ENCODE data around the gene RGS7. TPM values are rescaled to one million over a fixed set of nuclear protein-coding genes. Genes with fewer than 3 reads are reported as not detected.
"Not testable (repeated sequence)": the region's sequence is repeated elsewhere in the genome, so short reads cannot be mapped to it uniquely, and the experiment has no call there.

RGS7 gene
- total RNA-seq, 4 donors from 2014 or later, result not detected

DNA sequence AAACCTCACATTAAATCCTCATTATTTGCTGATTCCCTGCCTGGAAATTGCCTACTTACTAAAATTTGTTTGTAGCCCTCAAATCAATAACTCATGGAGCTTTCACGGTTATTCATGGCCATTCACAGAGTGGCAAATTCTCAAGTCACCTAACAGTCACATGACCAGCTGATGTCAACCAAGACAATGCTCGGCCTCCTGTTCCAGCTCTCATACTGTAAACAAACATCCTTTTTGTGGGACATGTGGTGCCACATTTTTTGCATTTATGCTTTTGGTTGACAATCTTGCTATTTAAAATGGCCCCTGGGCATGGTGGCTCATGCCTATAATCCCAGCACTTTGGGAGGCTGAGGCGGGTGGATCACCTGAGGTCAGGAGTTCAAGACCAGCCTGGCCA is 473.5 kb downstream of the RGS7 start:
- Histone ChIP-seq H3K27ac (no peak overlapping the region), H3K36me3 (no peaks in the 10 kb centered on the region), H3K4me3 (no peak overlapping the region), H3K9me3 (no peaks in the 10 kb centered on the region), H3K4me1 (no peaks in the 10 kb centered on the region), H3K27me3 (no peaks in the 10 kb centered on the region)
- ATAC-seq (no peak), DNase-seq (no peak)
- intact Hi-C loops (cut with DNase I; ENCODE audit: low total_unique reads), result no loop called here
- in situ Hi-C loops (cut with MboI; ENCODE audit: low sequenced_read_pairs in 4 of 4), result no loop called here
- TF ChIP-seq POLR2A (IDR thresholded peaks at IDR 0.05), result no peak
- TF ChIP-seq, protein P1, sequence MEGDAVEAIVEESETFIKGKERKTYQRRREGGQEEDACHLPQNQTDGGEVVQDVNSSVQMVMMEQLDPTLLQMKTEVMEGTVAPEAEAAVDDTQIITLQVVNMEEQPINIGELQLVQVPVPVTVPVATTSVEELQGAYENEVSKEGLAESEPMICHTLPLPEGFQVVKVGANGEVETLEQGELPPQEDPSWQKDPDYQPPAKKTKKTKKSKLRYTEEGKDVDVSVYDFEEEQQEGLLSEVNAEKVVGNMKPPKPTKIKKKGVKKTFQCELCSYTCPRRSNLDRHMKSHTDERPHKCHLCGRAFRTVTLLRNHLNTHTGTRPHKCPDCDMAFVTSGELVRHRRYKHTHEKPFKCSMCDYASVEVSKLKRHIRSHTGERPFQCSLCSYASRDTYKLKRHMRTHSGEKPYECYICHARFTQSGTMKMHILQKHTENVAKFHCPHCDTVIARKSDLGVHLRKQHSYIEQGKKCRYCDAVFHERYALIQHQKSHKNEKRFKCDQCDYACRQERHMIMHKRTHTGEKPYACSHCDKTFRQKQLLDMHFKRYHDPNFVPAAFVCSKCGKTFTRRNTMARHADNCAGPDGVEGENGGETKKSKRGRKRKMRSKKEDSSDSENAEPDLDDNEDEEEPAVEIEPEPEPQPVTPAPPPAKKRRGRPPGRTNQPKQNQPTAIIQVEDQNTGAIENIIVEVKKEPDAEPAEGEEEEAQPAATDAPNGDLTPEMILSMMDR (IDR thresholded peaks at IDR 0.05 in 4 of 5, conservative IDR thresholded peaks at IDR 0.05 in 1 of 5), result no peak

DNA sequence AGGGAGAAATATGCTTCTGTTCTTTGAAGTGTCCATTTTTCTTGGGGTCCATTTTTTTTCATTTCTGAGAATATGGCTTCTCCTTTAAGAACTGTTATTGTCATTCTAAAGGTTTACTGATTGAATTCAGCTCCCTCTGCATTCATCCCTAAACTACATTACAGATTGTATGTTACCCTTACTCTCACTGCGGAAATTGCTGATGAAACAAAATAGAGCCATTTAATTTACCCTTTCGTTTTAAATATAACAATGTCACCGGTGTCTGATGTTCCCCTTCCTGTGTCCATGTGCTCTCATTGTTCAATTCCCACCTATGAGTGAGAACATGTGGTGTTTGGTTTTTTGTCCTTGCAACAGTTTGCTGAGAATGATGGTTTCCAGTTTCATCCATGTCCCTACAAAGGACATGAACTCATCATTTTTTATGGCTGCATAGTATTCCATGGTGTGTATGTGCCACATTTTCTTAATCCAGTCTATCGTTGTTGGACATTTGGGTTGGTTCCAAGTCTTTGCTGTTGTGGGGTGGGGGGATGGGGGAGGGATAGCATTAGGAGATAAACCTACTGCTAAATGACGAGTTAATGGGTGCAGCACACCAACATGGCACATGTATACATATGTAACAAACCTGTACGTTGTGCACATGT is 474.2 kb downstream of the RGS7 start:
- H3K4me1 ChIP-seq; H3K36me3 ChIP-seq; ATAC-seq; DNase-seq; H3K9me3 ChIP-seq; H3K27me3 ChIP-seq; H3K4me3 ChIP-seq; intact Hi-C loops (cut with DNase I; ENCODE audit: low total_unique reads); in situ Hi-C loops (cut with MboI; ENCODE audit: low sequenced_read_pairs in 4 of 4); H3K27ac ChIP-seq: not testable (repeated sequence)

DNA sequence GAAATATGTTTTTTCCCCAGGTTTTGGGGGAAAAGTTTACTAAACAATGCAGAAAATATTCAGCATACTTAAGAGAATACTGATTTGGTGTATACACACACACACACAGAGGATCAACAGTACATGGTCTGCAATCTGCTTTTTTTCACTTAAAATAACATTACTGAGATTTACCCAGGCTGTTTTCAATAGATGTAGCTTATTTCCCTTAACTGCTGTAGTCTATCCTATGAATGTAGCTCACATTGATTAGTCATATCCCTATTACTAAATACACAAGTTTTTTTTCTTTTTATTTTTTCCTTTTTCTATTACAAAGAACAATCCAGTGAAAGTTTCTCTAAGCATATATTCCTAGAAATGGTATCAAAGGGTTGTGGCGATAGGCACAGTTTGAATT is 478.4 kb downstream of the RGS7 start:
- no peak for DNase-seq
- no peaks in the 10 kb centered on the region for H3K27me3 ChIP-seq

DNA sequence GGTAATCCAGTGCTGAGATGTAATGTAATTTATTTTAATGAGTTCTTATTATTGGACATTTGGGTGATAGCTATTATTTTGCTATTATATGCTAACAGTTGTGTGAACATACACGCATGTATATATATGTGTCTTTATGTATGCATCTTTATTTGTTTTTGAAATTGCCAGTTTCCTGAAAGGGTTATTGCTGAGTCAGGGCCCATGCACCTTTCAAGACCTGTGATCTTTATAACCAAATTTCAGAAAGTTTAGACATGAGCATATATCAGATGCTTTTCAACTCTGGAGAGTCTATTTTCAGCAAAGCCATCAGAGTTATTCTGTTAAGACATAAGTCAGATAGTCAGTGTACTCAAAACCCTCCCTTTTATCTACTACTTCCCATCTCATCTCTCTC is 479.4 kb downstream of the RGS7 start:
- H3K4me3 ChIP-seq, result no peak overlapping the region
- H3K4me1 ChIP-seq, result no peaks in the 10 kb centered on the region
- ATAC-seq (no peak), DNase-seq (no peak)
- H3K27ac ChIP-seq, result no peak overlapping the region
- H3K27me3 ChIP-seq, result no peaks in the 10 kb centered on the region
- H3K36me3 ChIP-seq, result no peaks in the 10 kb centered on the region
- in situ Hi-C loops (cut with MboI; ENCODE audit: low sequenced_read_pairs in 4 of 4), result no loop called here
- H3K9me3 ChIP-seq, result no peaks in the 10 kb centered on the region
- TF ChIP-seq POLR2A (IDR thresholded peaks at IDR 0.05), result no peak
- TF ChIP-seq, protein P1 (IDR thresholded peaks at IDR 0.05 in 4 of 5, conservative IDR thresholded peaks at IDR 0.05 in 1 of 5), result no peak
- intact Hi-C loops (cut with DNase I; ENCODE audit: low total_unique reads), result no loop called here

More for the DNA sequence above, 478.4 kb downstream of the RGS7 start:
- intact Hi-C loops (cut with DNase I; ENCODE audit: low total_unique reads) (no loop called here), in situ Hi-C loops (cut with MboI; ENCODE audit: low sequenced_read_pairs in 4 of 4) (no loop called here)
- Histone ChIP-seq H3K4me3 (no peak overlapping the region), H3K36me3 (no peaks in the 10 kb centered on the region), H3K9me3 (no peaks in the 10 kb centered on the region), H3K4me1 (no peaks in the 10 kb centered on the region), H3K27ac (no peak overlapping the region)
- TF ChIP-seq, protein P1 (IDR thresholded peaks at IDR 0.05 in 4 of 5, conservative IDR thresholded peaks at IDR 0.05 in 1 of 5), result no peak
- TF ChIP-seq POLR2A (IDR thresholded peaks at IDR 0.05), result no peak
- no peak for ATAC-seq

DNA sequence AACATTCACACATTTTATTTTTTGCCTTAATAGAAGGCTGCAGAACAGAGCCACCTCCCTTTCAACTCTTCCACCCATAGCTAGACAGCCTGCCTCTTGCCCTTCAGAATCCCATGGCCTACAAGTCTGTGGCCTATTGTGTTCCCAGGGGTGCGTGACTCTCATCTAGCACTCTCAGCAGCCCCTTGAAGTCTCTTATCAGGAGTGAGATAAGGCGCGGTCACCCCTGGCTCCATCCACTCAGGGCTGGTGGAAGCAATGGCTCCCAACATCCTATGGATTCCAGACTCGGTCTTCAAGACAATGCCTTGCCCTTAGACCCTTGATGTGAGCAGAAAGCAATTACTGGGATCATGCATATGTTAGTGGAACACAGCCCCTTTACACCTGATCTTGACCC is 480.9 kb downstream of the RGS7 start:
- Histone ChIP-seq H3K4me1 (no peaks in the 10 kb centered on the region), H3K36me3 (no peaks in the 10 kb centered on the region), H3K27me3 (no peaks in the 10 kb centered on the region), H3K27ac (no peak overlapping the region), H3K9me3 (no peaks in the 10 kb centered on the region), H3K4me3 (no peak overlapping the region)
- no peak for TF ChIP-seq POLR2A (IDR thresholded peaks at IDR 0.05)
- TF ChIP-seq, protein P1 (IDR thresholded peaks at IDR 0.05 in 4 of 5, conservative IDR thresholded peaks at IDR 0.05 in 1 of 5), result no peak
- in situ Hi-C loops (cut with MboI; ENCODE audit: low sequenced_read_pairs in 4 of 4), result no loop called here
- DNase-seq (no peak), ATAC-seq (no peak)
- intact Hi-C loops (cut with DNase I; ENCODE audit: low total_unique reads), result no loop called here
